ENCODE data around the gene ZNF467. TPM values are rescaled to one million over a fixed set of nuclear protein-coding genes. Genes with fewer than 3 reads are reported as not detected.

The ZNF467 gene
- total and polyA plus RNA-seq, 2 donors (not counting 3 experiments of a cell fraction or from before 2014, with no cell fraction given): 4.2 to 8.9 TPM

- BruUV-seq (replicated peaks): no TSS peak
- H3K9ac ChIP-seq (replicated peaks; ENCODE audit: extremely low read depth, insufficient read depth, low read length): no peak overlapping the region
- TF ChIP-seq JUN (IDR thresholded peaks at IDR 0.05; ENCODE audit: borderline replicate concordance, insufficient read depth, insufficient read length, low read depth) (no peak), POLR2AphosphoS5 (IDR thresholded peaks at IDR 0.05; ENCODE audit: insufficient read depth, low read depth, low read length) (peak; percentile 77), POLR2A (IDR thresholded peaks at IDR 0.05; ENCODE audit: low read depth, low read length) (peak; percentile 51), FOS (IDR thresholded peaks at IDR 0.05; ENCODE audit: borderline replicate concordance, insufficient read depth, low read length) (no peak)
- peaks cover 0 to 9% of the 10 kb centered on the region in 2 experiments for H3K36me3 ChIP-seq (ENCODE audit: control insufficient read depth in 2 of 2, extremely low read depth in 1 of 2, insufficient read depth in 2 of 2, low read length in 2 of 2)
- dilution Hi-C loops (cut with MboI; ENCODE audit: extremely low pct_ligation_motif_present, low sequenced_read_pairs): no loop called here
- intact Hi-C loops (cut with micrococcal nuclease): loop anchor here (1.0 to 2.0 kb wide), 5 partner anchors 19 to 147 kb away; partner anchors contain the start of gene ZNF862
- H3K27me3 ChIP-seq (ENCODE audit: control insufficient read depth in 2 of 2, insufficient read depth in 2 of 2, low read length in 2 of 2): no peaks in the 10 kb centered on the region
- H3K4me1 ChIP-seq (ENCODE audit: control insufficient read depth, extremely low read depth, insufficient read depth, low read length): peaks cover 19% of the 10 kb centered on the region
- peak overlapping the region; percentile 11 to 68 (median 44) for H3K4me3 ChIP-seq (replicated peaks in 1 of 3; ENCODE audit: insufficient read depth in 1 of 3, low read depth in 1 of 3, low read length in 3 of 3)
- peak; percentile 63 for FAIRE-seq
- CTCF ChIA-PET: interaction anchor here (0.5 to 2.6 kb wide), 12 partner anchors 11 to 1207 kb away, joined by 3 to 17 read pairs (median 4); a partner anchor contains a TSS
- H4K20me1 ChIP-seq (replicated peaks; ENCODE audit: control insufficient read depth, extremely low read depth, insufficient read depth, low read length): no peaks in the 10 kb centered on the region
- H3K9me3 ChIP-seq (replicated peaks; ENCODE audit: control insufficient read depth, insufficient read depth, low read length): no peaks in the 10 kb centered on the region
- no peaks in the 10 kb centered on the region for H3K9me1 ChIP-seq (replicated peaks; ENCODE audit: control insufficient read depth, extremely low read depth, insufficient read depth, low read length)
- H2AFZ ChIP-seq (ENCODE audit: low read depth, low read length): peak overlapping the region; percentile 73
- H3K79me2 ChIP-seq (ENCODE audit: control insufficient read depth, insufficient read depth, low read length): no peaks in the 10 kb centered on the region
- H3K4me2 ChIP-seq (ENCODE audit: insufficient read depth, low read length): peak overlapping the region; percentile 12
- POLR2A ChIA-PET: interaction anchor here (0.6 kb wide), 1 partner anchor 147 kb away, joined by 3 read pairs; no protein-coding TSS in a partner anchor
- no peak overlapping the region for H3K27ac ChIP-seq (ENCODE audit: insufficient read depth, low read depth, low read length)
- DNase-seq (ENCODE audit: low read depth, low spot score): peak; percentile 95
These were observed 1.6 kb downstream of the ZNF467 start for GRCh38 chr7:149771720-149772240.

- H2AFZ ChIP-seq (ENCODE audit: low read depth, low read length): peak overlapping the region; percentile 90
- POLR2A ChIA-PET: no interaction called here
These were observed 2.4 kb downstream of the ZNF467 start for GRCh38 chr7:149770728-149771636.

More at GRCh38 chr7:149770728-149771636, 2.4 kb downstream of the ZNF467 start:
- dilution Hi-C loops (cut with MboI; ENCODE audit: extremely low pct_ligation_motif_present, low sequenced_read_pairs): no loop called here
- Histone ChIP-seq H3K9me3 (replicated peaks; ENCODE audit: control insufficient read depth, insufficient read depth, low read length) (no peaks in the 10 kb centered on the region), H3K36me3 (ENCODE audit: control insufficient read depth in 2 of 2, extremely low read depth in 1 of 2, insufficient read depth in 2 of 2, low read length in 2 of 2) (peaks cover 0 to 9% of the 10 kb centered on the region in 2 experiments), H3K9ac (replicated peaks; ENCODE audit: extremely low read depth, insufficient read depth, low read length) (no peak overlapping the region), H3K27ac (ENCODE audit: insufficient read depth, low read depth, low read length) (no peak overlapping the region), H3K4me1 (ENCODE audit: control insufficient read depth, extremely low read depth, insufficient read depth, low read length) (peaks cover 11% of the 10 kb centered on the region), H3K4me2 (ENCODE audit: insufficient read depth, low read length) (peak overlapping the region; percentile 40), H3K79me2 (ENCODE audit: control insufficient read depth, insufficient read depth, low read length) (no peaks in the 10 kb centered on the region), H3K4me3 (replicated peaks in 1 of 3; ENCODE audit: insufficient read depth in 1 of 3, low read depth in 1 of 3, low read length in 3 of 3) (peak overlapping the region in 1 of 3 experiments; percentile 37), H3K27me3 (ENCODE audit: control insufficient read depth in 2 of 2, insufficient read depth in 2 of 2, low read length in 2 of 2) (no peaks in the 10 kb centered on the region), H3K9me1 (replicated peaks; ENCODE audit: control insufficient read depth, extremely low read depth, insufficient read depth, low read length) (no peaks in the 10 kb centered on the region), H4K20me1 (replicated peaks; ENCODE audit: control insufficient read depth, extremely low read depth, insufficient read depth, low read length) (no peaks in the 10 kb centered on the region)
- no TSS peak for BruUV-seq (replicated peaks)
- CTCF ChIA-PET: interaction anchor here (0.5 to 2.6 kb wide), 10 partner anchors 10 to 520 kb away, joined by 3 to 17 read pairs (median 4); a partner anchor contains a TSS
- no peak for FAIRE-seq
- DNase-seq (ENCODE audit: low read depth, low spot score): peak; percentile 4
- TF ChIP-seq, protein P1, sequence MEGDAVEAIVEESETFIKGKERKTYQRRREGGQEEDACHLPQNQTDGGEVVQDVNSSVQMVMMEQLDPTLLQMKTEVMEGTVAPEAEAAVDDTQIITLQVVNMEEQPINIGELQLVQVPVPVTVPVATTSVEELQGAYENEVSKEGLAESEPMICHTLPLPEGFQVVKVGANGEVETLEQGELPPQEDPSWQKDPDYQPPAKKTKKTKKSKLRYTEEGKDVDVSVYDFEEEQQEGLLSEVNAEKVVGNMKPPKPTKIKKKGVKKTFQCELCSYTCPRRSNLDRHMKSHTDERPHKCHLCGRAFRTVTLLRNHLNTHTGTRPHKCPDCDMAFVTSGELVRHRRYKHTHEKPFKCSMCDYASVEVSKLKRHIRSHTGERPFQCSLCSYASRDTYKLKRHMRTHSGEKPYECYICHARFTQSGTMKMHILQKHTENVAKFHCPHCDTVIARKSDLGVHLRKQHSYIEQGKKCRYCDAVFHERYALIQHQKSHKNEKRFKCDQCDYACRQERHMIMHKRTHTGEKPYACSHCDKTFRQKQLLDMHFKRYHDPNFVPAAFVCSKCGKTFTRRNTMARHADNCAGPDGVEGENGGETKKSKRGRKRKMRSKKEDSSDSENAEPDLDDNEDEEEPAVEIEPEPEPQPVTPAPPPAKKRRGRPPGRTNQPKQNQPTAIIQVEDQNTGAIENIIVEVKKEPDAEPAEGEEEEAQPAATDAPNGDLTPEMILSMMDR (IDR thresholded peaks at IDR 0.05; ENCODE audit: extremely low read depth in 1 of 2, insufficient read depth in 1 of 2, low read depth in 1 of 2, low read length in 2 of 2): no peak
- no peak for TF ChIP-seq POLR2A (IDR thresholded peaks at IDR 0.05; ENCODE audit: low read depth, low read length)
- no peak for TF ChIP-seq GATA2 (IDR thresholded peaks at IDR 0.05; ENCODE audit: insufficient read depth, insufficient read length, low read depth, low read length)
- no peak for TF ChIP-seq EZH2 (IDR thresholded peaks at IDR 0.05; ENCODE audit: borderline replicate concordance, low read depth, low read length, severe bottlenecking)
- no peak for TF ChIP-seq POLR2AphosphoS5 (IDR thresholded peaks at IDR 0.05; ENCODE audit: insufficient read depth, low read depth, low read length)
- no peak for TF ChIP-seq FOS (IDR thresholded peaks at IDR 0.05; ENCODE audit: borderline replicate concordance, insufficient read depth, low read length)
- TF ChIP-seq MYC (IDR thresholded peaks at IDR 0.05; ENCODE audit: low read depth, low read length): no peak
- no peak for TF ChIP-seq JUN (IDR thresholded peaks at IDR 0.05; ENCODE audit: borderline replicate concordance, insufficient read depth, insufficient read length, low read depth)
- no peak for TF ChIP-seq MAX (IDR thresholded peaks at IDR 0.05; ENCODE audit: insufficient read depth, insufficient read length)
- intact Hi-C loops (cut with micrococcal nuclease): loop anchor here (1.0 to 2.0 kb wide), 4 partner anchors 28 to 147 kb away; partner anchors contain the start of gene ZNF862

Measured in endothelial cell of umbilical vein (primary cell).